ENCODE results near the gene KLF2.

The KLF2 gene

GRCh38 chr19:16371540-16371986 is 46.9 kb downstream of the KLF2 start:
- H2BK5ac ChIP-seq (ENCODE audit: low read length): no peak overlapping the region
- H2BK15ac ChIP-seq (replicated peaks; ENCODE audit: low read depth): no peak overlapping the region
- no peak overlapping the region for H3K4ac ChIP-seq (ENCODE audit: low read depth, low read length)
- no peak overlapping the region for H3K18ac ChIP-seq (ENCODE audit: low read length)
- H3K9ac ChIP-seq (ENCODE audit: low read length): no peak overlapping the region
- no peak overlapping the region for H2AK5ac ChIP-seq (ENCODE audit: low read length)
- H4K5ac ChIP-seq (ENCODE audit: low read length): no peak overlapping the region
- H3K79me1 ChIP-seq (ENCODE audit: low read length): no peaks in the 10 kb centered on the region
- H3K27me3 ChIP-seq (ENCODE audit: insufficient read depth, low read length, poor library complexity): no peaks in the 10 kb centered on the region
- no peak overlapping the region for H4K8ac ChIP-seq (ENCODE audit: low read depth, low read length)
- H2BK120ac ChIP-seq (ENCODE audit: low read depth, low read length): no peak overlapping the region
- WGBS (ENCODE audit: extremely low coverage, insufficient coverage, low lambda C conversion rate): no CpG with 5 or more reads among the region's 18 CpGs
- no peak overlapping the region for H3K27ac ChIP-seq (ENCODE audit: low read depth, low read length)
- DNase-seq: no peak
- H3K4me3 ChIP-seq (ENCODE audit: low read length): no peak overlapping the region
- peaks cover 2% of the 10 kb centered on the region for H3K36me3 ChIP-seq (ENCODE audit: control insufficient read depth, insufficient read depth, low read length)
- no peak overlapping the region for H3K4me2 ChIP-seq (ENCODE audit: low read length)
- H3K79me2 ChIP-seq (ENCODE audit: control insufficient read depth, insufficient read depth, low read length): no peaks in the 10 kb centered on the region
- H3K23ac ChIP-seq (ENCODE audit: low read length): no peak overlapping the region
- no peak overlapping the region for H3K56ac ChIP-seq (ENCODE audit: low read length)
- H3K4me1 ChIP-seq (ENCODE audit: control insufficient read depth, low read depth, low read length): no peaks in the 10 kb centered on the region

- Histone ChIP-seq H3K4ac (ENCODE audit: low read depth, low read length) (no peak overlapping the region), H3K27me3 (ENCODE audit: insufficient read depth, low read length, poor library complexity) (no peaks in the 10 kb centered on the region), H2BK120ac (ENCODE audit: low read depth, low read length) (no peak overlapping the region), H2AK5ac (ENCODE audit: low read length) (no peak overlapping the region), H3K56ac (ENCODE audit: low read length) (no peak overlapping the region), H3K79me1 (ENCODE audit: low read length) (no peaks in the 10 kb centered on the region), H2BK15ac (replicated peaks; ENCODE audit: low read depth) (no peak overlapping the region), H3K4me3 (ENCODE audit: low read length) (no peak overlapping the region), H2BK5ac (ENCODE audit: low read length) (no peak overlapping the region), H3K4me2 (ENCODE audit: low read length) (no peak overlapping the region), H3K4me1 (ENCODE audit: control insufficient read depth, low read depth, low read length) (no peaks in the 10 kb centered on the region), H3K27ac (ENCODE audit: low read depth, low read length) (no peak overlapping the region), H3K36me3 (ENCODE audit: control insufficient read depth, insufficient read depth, low read length) (peaks cover 4% of the 10 kb centered on the region), H4K8ac (ENCODE audit: low read depth, low read length) (no peak overlapping the region), H3K18ac (ENCODE audit: low read length) (no peak overlapping the region), H3K9ac (ENCODE audit: low read length) (no peak overlapping the region), H3K23ac (ENCODE audit: low read length) (no peak overlapping the region), H4K5ac (ENCODE audit: low read length) (no peak overlapping the region), H3K79me2 (ENCODE audit: control insufficient read depth, insufficient read depth, low read length) (no peaks in the 10 kb centered on the region)
- no CpG with 5 or more reads among the region's 17 CpGs for WGBS (ENCODE audit: extremely low coverage, insufficient coverage, low lambda C conversion rate)
- DNase-seq: no peak
Measured at GRCh38 chr19:16372065-16372915, 47.7 kb downstream of the KLF2 start.

GRCh38 chr19:16373079-16373478 is 48.5 kb downstream of the KLF2 start:
- Histone ChIP-seq H3K23ac (ENCODE audit: low read length) (no peak overlapping the region), H3K4me2 (ENCODE audit: low read length) (no peak overlapping the region), H3K56ac (ENCODE audit: low read length) (no peak overlapping the region), H3K9ac (ENCODE audit: low read length) (no peak overlapping the region), H3K4me3 (ENCODE audit: low read length) (no peak overlapping the region), H3K79me2 (ENCODE audit: control insufficient read depth, insufficient read depth, low read length) (no peaks in the 10 kb centered on the region), H2BK15ac (replicated peaks; ENCODE audit: low read depth) (no peak overlapping the region), H3K27ac (ENCODE audit: low read depth, low read length) (no peak overlapping the region), H4K8ac (ENCODE audit: low read depth, low read length) (no peak overlapping the region), H3K18ac (ENCODE audit: low read length) (no peak overlapping the region), H2AK5ac (ENCODE audit: low read length) (no peak overlapping the region), H3K79me1 (ENCODE audit: low read length) (no peaks in the 10 kb centered on the region), H3K4ac (ENCODE audit: low read depth, low read length) (no peak overlapping the region), H4K5ac (ENCODE audit: low read length) (no peak overlapping the region), H2BK120ac (ENCODE audit: low read depth, low read length) (no peak overlapping the region), H2BK5ac (ENCODE audit: low read length) (no peak overlapping the region), H3K27me3 (ENCODE audit: insufficient read depth, low read length, poor library complexity) (no peaks in the 10 kb centered on the region), H3K4me1 (ENCODE audit: control insufficient read depth, low read depth, low read length) (no peaks in the 10 kb centered on the region), H3K36me3 (ENCODE audit: control insufficient read depth, insufficient read depth, low read length) (peaks cover 4% of the 10 kb centered on the region)
- no CpG with 5 or more reads among the region's 12 CpGs for WGBS (ENCODE audit: extremely low coverage, insufficient coverage, low lambda C conversion rate)
- DNase-seq: no peak

- Histone ChIP-seq H3K79me2 (ENCODE audit: control insufficient read depth, insufficient read depth, low read length) (no peaks in the 10 kb centered on the region), H3K4ac (ENCODE audit: low read depth, low read length) (no peak overlapping the region), H3K9ac (ENCODE audit: low read length) (no peak overlapping the region), H3K27ac (ENCODE audit: low read depth, low read length) (no peak overlapping the region), H3K79me1 (ENCODE audit: low read length) (no peaks in the 10 kb centered on the region), H2BK120ac (ENCODE audit: low read depth, low read length) (no peak overlapping the region), H3K4me1 (ENCODE audit: control insufficient read depth, low read depth, low read length) (no peaks in the 10 kb centered on the region), H2BK15ac (replicated peaks; ENCODE audit: low read depth) (no peak overlapping the region), H3K18ac (ENCODE audit: low read length) (no peak overlapping the region), H3K23ac (ENCODE audit: low read length) (no peak overlapping the region), H3K4me2 (ENCODE audit: low read length) (no peak overlapping the region), H3K4me3 (ENCODE audit: low read length) (no peak overlapping the region), H2BK5ac (ENCODE audit: low read length) (no peak overlapping the region), H3K27me3 (ENCODE audit: insufficient read depth, low read length, poor library complexity) (no peaks in the 10 kb centered on the region), H3K36me3 (ENCODE audit: control insufficient read depth, insufficient read depth, low read length) (peaks cover 4% of the 10 kb centered on the region), H4K5ac (ENCODE audit: low read length) (no peak overlapping the region), H4K8ac (ENCODE audit: low read depth, low read length) (no peak overlapping the region), H3K56ac (ENCODE audit: low read length) (no peak overlapping the region), H2AK5ac (ENCODE audit: low read length) (no peak overlapping the region)
- WGBS (ENCODE audit: extremely low coverage, insufficient coverage, low lambda C conversion rate): no CpG with 5 or more reads among the region's 12 CpGs
- DNase-seq: no peak
Measured at GRCh38 chr19:16373532-16373931, 48.9 kb downstream of the KLF2 start.

- Histone ChIP-seq H4K8ac (ENCODE audit: low read depth, low read length) (no peak overlapping the region), H4K5ac (ENCODE audit: low read length) (no peak overlapping the region), H3K4me3 (ENCODE audit: low read length) (no peak overlapping the region), H2BK120ac (ENCODE audit: low read depth, low read length) (no peak overlapping the region), H3K4ac (ENCODE audit: low read depth, low read length) (no peak overlapping the region), H3K4me2 (ENCODE audit: low read length) (no peak overlapping the region), H2BK5ac (ENCODE audit: low read length) (no peak overlapping the region), H3K18ac (ENCODE audit: low read length) (no peak overlapping the region), H3K23ac (ENCODE audit: low read length) (no peak overlapping the region), H3K79me2 (ENCODE audit: control insufficient read depth, insufficient read depth, low read length) (no peaks in the 10 kb centered on the region), H3K36me3 (ENCODE audit: control insufficient read depth, insufficient read depth, low read length) (peaks cover 4% of the 10 kb centered on the region), H3K4me1 (ENCODE audit: control insufficient read depth, low read depth, low read length) (no peaks in the 10 kb centered on the region), H2AK5ac (ENCODE audit: low read length) (no peak overlapping the region), H2BK15ac (replicated peaks; ENCODE audit: low read depth) (no peak overlapping the region), H3K79me1 (ENCODE audit: low read length) (no peaks in the 10 kb centered on the region), H3K27ac (ENCODE audit: low read depth, low read length) (no peak overlapping the region), H3K56ac (ENCODE audit: low read length) (no peak overlapping the region), H3K9ac (ENCODE audit: low read length) (no peak overlapping the region), H3K27me3 (ENCODE audit: insufficient read depth, low read length, poor library complexity) (no peaks in the 10 kb centered on the region)
- DNase-seq: no peak
- no CpG with 5 or more reads among the region's 8 CpGs for WGBS (ENCODE audit: extremely low coverage, insufficient coverage, low lambda C conversion rate)
Measured at GRCh38 chr19:16373989-16374388, 49.4 kb downstream of the KLF2 start.

GRCh38 chr19:16374436-16374835 is 49.8 kb downstream of the KLF2 start:
- no peak overlapping the region for H3K4ac ChIP-seq (ENCODE audit: low read depth, low read length)
- H3K23ac ChIP-seq (ENCODE audit: low read length): no peak overlapping the region
- H3K27ac ChIP-seq (ENCODE audit: low read depth, low read length): no peak overlapping the region
- no peak overlapping the region for H3K9ac ChIP-seq (ENCODE audit: low read length)
- H3K56ac ChIP-seq (ENCODE audit: low read length): no peak overlapping the region
- H3K79me2 ChIP-seq (ENCODE audit: control insufficient read depth, insufficient read depth, low read length): no peaks in the 10 kb centered on the region
- H4K8ac ChIP-seq (ENCODE audit: low read depth, low read length): no peak overlapping the region
- no peak overlapping the region for H2BK120ac ChIP-seq (ENCODE audit: low read depth, low read length)
- H3K18ac ChIP-seq (ENCODE audit: low read length): no peak overlapping the region
- H3K4me2 ChIP-seq (ENCODE audit: low read length): no peak overlapping the region
- H3K79me1 ChIP-seq (ENCODE audit: low read length): no peaks in the 10 kb centered on the region
- WGBS (ENCODE audit: extremely low coverage, insufficient coverage, low lambda C conversion rate): no CpG with 5 or more reads among the region's 13 CpGs
- no peak overlapping the region for H2AK5ac ChIP-seq (ENCODE audit: low read length)
- no peak overlapping the region for H2BK5ac ChIP-seq (ENCODE audit: low read length)
- H3K27me3 ChIP-seq (ENCODE audit: insufficient read depth, low read length, poor library complexity): no peaks in the 10 kb centered on the region
- DNase-seq: no peak
- no peak overlapping the region for H3K4me3 ChIP-seq (ENCODE audit: low read length)
- no peak overlapping the region for H2BK15ac ChIP-seq (replicated peaks; ENCODE audit: low read depth)
- no peak overlapping the region for H4K5ac ChIP-seq (ENCODE audit: low read length)
- H3K4me1 ChIP-seq (ENCODE audit: control insufficient read depth, low read depth, low read length): no peaks in the 10 kb centered on the region
- H3K36me3 ChIP-seq (ENCODE audit: control insufficient read depth, insufficient read depth, low read length): peaks cover 4% of the 10 kb centered on the region

All from mesendoderm (in vitro differentiated cells).